Endothelial cell of umbilical vein (primary cell): ENCODE data around the gene FAM83C.

Experiments used
- EZH2 ChIP-seq: IDR thresholded peaks from 2 replicates; pipeline ENCODE4 v1.6.1; 2012; ENCODE audit warnings: borderline replicate concordance, low read depth, mild to moderate bottlenecking, moderate library complexity, low read length, inconsistent platforms; ENCODE audit not compliant: severe bottlenecking
- FOS ChIP-seq: IDR thresholded peaks from 2 replicates; pipeline ENCODE4 v1.6.1; 2011; ENCODE audit warnings: mild to moderate bottlenecking, low read length, moderate library complexity, borderline replicate concordance; ENCODE audit not compliant: insufficient read depth
- GATA2 ChIP-seq: IDR thresholded peaks from 2 replicates; pipeline ENCODE4 v1.7.0; 2011; ENCODE audit warnings: low read depth, mild to moderate bottlenecking, moderate library complexity, mixed read lengths, low read length; ENCODE audit not compliant: insufficient read length, insufficient read depth
- JUN ChIP-seq: IDR thresholded peaks from 2 replicates; pipeline ENCODE4 v1.6.1; 2011; ENCODE audit warnings: borderline replicate concordance, low read depth; ENCODE audit not compliant: insufficient read length, insufficient read depth
- MYC ChIP-seq: IDR thresholded peaks from one replicate; pipeline ENCODE4 v1.6.1; 2011; ENCODE audit warnings: mild to moderate bottlenecking, low read depth, low read length
- POLR2A ChIP-seq: IDR thresholded peaks from 2 replicates; pipeline ENCODE4 v1.6.1; 2012; ENCODE audit warnings: low read depth, mild to moderate bottlenecking, control low read depth, low read length
- POLR2AphosphoS5 ChIP-seq: IDR thresholded peaks from 2 replicates; pipeline ENCODE4 v1.6.1; 2012; ENCODE audit warnings: low read depth, mild to moderate bottlenecking, control low read depth, low read length, moderate library complexity; ENCODE audit not compliant: insufficient read depth
- TF ChIP-seq, protein P1 (sequence below), 2 donors: IDR thresholded peaks; 1 replicate in 1 of 2; 2 replicates in 1 of 2; pipeline ENCODE4 v1.5.1; 2011; ENCODE audit warnings: low read length in 2 of 2, mild to moderate bottlenecking in 2 of 2, moderate library complexity in 2 of 2, control low read depth in 1 of 2, inconsistent platforms in 1 of 2, low read depth in 1 of 2; ENCODE audit not compliant: insufficient read depth in 1 of 2; ENCODE audit errors: extremely low read depth in 1 of 2
- TF ChIP-seq, protein P2 (sequence below): IDR thresholded peaks from 2 replicates; pipeline ENCODE4 v1.6.1; 2011; ENCODE audit not compliant: insufficient read depth, insufficient read length

DNA sequence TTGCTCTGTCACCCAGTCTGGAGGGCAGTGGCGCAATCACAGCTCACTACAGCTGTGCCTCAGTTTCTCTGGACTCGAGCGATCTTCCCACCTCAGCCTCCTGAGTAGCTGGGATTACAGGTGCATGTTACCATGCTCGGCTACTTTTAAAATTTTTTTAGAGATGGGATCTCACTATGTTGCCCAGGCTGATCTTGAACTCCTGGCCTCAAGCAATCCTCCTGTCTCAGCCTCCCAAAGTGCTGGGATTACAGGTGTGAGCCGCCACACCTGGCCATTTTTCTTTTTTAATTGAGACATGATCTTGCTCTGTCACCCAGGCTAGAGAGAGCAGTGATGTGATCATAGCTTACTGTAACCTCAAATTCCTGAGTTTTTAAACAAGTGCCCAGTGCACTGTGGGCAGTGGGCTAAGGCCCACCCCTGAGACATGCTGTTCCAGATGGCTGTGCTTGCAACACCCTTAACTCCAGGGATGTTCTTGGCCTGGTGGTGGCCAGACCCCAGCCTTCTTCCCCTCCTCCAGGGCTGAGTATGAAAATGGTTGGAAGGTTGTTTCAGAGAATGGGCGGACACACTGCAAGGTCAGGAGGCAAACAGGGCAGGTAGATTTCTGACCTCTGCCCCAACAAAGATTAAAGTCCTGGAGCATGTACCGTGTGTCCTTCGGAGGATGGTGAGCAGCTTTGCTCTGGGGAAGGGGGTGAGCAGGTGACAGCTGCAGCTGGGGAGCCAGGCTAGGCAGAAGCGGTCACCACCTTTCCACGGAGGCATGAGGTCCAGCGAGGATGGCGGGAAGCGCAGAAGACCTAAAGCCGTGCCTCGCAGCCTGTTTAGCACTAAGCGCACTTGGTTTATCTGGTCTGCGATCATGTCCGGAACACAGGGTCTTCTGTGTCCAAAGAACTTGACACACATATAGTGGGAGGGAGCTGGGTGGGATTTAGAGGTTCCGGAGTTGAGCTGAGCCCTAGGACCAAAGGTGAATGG is 1.4 kb upstream of the FAM83C start:
- TF ChIP-seq, protein P1, sequence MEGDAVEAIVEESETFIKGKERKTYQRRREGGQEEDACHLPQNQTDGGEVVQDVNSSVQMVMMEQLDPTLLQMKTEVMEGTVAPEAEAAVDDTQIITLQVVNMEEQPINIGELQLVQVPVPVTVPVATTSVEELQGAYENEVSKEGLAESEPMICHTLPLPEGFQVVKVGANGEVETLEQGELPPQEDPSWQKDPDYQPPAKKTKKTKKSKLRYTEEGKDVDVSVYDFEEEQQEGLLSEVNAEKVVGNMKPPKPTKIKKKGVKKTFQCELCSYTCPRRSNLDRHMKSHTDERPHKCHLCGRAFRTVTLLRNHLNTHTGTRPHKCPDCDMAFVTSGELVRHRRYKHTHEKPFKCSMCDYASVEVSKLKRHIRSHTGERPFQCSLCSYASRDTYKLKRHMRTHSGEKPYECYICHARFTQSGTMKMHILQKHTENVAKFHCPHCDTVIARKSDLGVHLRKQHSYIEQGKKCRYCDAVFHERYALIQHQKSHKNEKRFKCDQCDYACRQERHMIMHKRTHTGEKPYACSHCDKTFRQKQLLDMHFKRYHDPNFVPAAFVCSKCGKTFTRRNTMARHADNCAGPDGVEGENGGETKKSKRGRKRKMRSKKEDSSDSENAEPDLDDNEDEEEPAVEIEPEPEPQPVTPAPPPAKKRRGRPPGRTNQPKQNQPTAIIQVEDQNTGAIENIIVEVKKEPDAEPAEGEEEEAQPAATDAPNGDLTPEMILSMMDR (IDR thresholded peaks at IDR 0.05; ENCODE audit: extremely low read depth in 1 of 2, insufficient read depth in 1 of 2, low read depth in 1 of 2, low read length in 2 of 2), result no peak
- TF ChIP-seq MYC, result no peak
- TF ChIP-seq POLR2AphosphoS5, result no peak
- TF ChIP-seq FOS, result no peak
- TF ChIP-seq EZH2, result no peak
- TF ChIP-seq, protein P2, sequence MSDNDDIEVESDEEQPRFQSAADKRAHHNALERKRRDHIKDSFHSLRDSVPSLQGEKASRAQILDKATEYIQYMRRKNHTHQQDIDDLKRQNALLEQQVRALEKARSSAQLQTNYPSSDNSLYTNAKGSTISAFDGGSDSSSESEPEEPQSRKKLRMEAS, result no peak
- no peak for TF ChIP-seq POLR2A
- no peak for TF ChIP-seq JUN
- no peak for TF ChIP-seq GATA2
